GM12878 (cell line): ENCODE measurements around the gene HCAR2.

Experiments
- TAF1 ChIP-seq: IDR thresholded peaks from 2 replicates; pipeline ENCODE4 v1.6.1; 2011; ENCODE audit warnings: mild to moderate bottlenecking, low read depth, low read length, borderline replicate concordance
- TF ChIP-seq, protein P1 (sequence below): IDR thresholded peaks from 2 replicates; pipeline ENCODE4 v1.6.1; 2011; ENCODE audit warnings: borderline replicate concordance, low read depth, mild to moderate bottlenecking, moderate library complexity, mixed read lengths, low read length; ENCODE audit not compliant: insufficient read depth; ENCODE audit errors: extremely low read length

DNA sequence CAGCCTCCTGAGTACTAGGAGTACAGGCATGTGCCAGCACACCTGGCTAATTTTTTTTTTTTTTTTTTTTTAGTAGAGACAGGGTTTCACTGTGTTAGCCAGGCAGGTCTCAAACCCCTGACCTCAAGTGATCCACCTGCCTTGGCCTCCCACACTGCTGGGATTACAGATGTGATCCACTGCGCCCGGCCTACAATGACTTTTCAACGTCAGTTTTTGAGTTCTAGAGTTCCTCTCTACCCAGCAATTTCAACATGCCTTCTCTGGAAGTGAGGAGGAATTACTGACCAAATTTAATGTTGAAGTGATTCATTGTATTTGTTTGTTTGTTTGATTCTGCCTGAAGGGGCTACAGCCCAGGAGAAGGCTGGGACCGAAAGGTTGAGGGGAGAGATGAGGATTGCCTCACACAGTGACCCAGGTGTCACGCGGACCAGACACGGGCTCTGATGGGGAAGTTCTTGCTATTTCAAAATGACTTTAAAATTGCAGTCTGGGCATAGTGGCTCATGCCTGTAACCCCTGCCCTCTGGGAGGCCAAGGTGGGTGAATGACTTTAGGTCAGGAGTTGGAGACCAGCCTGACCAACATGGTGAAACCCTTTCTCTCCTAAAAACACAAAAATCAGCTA, 40.9 kb upstream of the HCAR2 start:
- TF ChIP-seq, protein P1, sequence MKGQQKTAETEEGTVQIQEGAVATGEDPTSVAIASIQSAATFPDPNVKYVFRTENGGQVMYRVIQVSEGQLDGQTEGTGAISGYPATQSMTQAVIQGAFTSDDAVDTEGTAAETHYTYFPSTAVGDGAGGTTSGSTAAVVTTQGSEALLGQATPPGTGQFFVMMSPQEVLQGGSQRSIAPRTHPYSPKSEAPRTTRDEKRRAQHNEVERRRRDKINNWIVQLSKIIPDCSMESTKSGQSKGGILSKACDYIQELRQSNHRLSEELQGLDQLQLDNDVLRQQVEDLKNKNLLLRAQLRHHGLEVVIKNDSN: no peak
- TF ChIP-seq TAF1: no peak
